T-helper 1 cell treated with Interleukin-12 subunit alpha and Interleukin-12 subunit beta and Interleukin-4 antibody, amounts not matched to agents 30 ng/mL and 1 ng/mL, for 36 hours (primary cell): ENCODE measurements around the gene POLR2E. TPM values are rescaled to one million over a fixed set of nuclear protein-coding genes. Genes with fewer than 3 reads are reported as not detected.
"Not testable (repeated sequence)": the region's sequence is repeated elsewhere in the genome, so short reads cannot be mapped to it uniquely, and the experiment has no call there.

Source experiments
- intact Hi-C: fragments of 100-400 bp; cut with micrococcal nuclease; formaldehyde crosslinking; loops from one replicate; pipeline ENCODE4 v1.15.1; 2024
- total RNA-seq: library from RNA; stranded (reverse); gene quantifications from 2 replicates; pipeline ENCODE4 v1.2.3, GENCODE V29; 2022

Gene POLR2E
- 155 and 170 TPM in 2 replicates for total RNA-seq

DNA sequence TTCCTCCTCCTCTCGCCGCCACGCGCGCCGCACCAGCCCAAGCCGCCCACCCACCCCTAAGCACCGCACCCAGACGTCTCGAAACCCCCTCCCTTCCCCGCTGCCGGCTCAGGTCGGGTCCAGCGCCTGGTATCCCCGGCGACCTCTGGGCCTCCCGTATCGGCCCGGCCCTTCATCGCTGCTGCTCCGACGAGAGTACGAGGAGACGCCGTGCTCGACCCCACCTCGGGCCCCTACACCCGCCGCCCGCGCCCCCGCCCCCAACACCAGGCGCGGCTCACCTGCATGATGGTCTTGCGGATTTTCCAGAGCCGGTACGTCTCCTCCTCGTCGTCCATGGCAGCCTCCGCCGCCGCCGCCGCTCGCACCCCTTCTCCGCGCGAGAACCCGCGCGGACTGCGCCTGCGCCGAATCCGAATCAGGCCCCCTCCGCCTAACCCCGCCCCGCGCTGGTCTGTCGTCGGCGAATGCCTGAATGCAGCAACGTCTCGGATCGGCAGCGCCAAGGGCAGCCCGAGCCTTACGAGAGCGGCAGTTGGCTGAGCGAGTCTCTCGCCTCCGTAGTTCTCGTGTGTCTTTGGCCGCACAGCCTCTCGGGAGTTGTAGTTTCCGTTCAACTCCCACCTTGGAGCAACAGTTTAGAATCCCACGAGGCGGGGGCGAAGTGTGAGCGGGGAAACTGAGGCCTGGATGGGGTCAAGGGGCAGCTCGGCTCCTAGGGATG is at the start of gene POLR2E:
Gene POLR2E, minus strand, starts transcription at position 398 of the 724 bp plus-strand sequence. Its CDS starts 60 bp downstream, at position 338.
- intact Hi-C loops, result loop anchor here (1.0 to 5.0 kb wide), 7 partner anchors 8 to 172 kb away; partner anchors contain the start of genes ABCA7, ARHGAP45, CIRBP and GPX4

DNA sequence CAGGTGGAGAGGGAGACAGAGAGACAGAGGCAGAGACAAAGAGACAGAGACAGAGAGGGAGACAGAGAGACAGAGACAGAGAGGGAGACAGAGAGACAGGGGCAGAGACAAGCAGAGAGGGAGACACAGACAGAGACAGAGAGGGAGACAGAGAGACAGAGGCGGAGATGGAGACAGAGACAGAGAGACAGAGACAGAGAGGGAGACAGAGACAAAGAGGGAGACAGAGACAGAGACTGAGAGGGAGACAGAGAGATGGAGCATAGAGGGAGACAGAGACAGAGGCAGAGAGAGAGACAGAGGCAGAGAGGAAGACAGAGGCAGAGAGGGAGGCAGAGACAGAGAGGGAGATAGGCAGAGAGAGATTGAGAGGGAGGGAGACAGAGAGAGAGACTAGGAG is 49.6 kb upstream of the POLR2E start:
- intact Hi-C loops, result no loop called here

DNA sequence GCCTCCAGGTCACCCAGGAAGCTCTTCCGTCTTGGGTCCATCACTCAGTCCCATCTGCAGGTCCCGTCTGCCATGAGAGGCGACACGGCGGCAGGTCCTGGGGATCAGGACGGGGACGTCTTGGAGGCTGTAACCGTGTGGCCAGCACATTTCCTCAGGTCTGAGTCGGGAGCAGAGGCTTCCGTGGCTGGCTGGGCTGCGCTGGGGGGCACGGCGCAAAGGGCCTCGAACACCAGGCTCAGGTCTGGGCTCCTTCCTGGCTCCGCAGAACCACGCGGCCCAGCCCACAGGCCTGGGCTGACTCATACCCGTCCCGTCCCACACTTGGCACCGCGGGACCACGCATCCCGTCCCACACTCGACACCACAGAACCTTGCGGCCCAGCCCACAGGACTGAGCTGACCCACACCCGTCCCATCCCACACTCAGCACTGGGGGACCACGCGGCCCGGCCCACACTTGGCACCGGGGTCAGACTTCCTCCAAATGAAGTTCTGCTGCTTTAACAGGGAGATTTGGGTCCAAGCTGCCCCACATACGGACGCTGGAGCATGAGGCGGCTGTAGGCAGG is 48.7 kb upstream of the POLR2E start:
- intact Hi-C loops, result no loop called here

DNA sequence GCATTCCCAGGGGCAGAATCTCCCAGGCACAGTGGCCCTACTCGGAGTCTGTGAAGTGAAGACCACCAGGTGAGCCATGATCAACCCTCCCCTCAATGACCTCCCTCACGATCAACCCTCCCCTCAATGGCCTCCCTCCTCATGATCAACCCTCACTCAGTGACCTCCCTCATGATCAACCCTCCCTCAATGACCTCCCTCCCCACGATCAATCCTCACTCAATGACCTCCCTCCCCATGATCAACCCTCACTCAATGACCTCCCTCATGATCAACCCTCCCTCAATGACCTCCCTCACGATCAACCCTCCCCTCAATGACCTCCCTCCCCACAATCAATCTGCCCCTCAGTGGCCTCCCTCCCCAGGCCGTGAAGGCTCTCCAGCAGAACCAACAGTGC is 46.8 kb upstream of the POLR2E start:
- intact Hi-C loops, result no loop called here

DNA sequence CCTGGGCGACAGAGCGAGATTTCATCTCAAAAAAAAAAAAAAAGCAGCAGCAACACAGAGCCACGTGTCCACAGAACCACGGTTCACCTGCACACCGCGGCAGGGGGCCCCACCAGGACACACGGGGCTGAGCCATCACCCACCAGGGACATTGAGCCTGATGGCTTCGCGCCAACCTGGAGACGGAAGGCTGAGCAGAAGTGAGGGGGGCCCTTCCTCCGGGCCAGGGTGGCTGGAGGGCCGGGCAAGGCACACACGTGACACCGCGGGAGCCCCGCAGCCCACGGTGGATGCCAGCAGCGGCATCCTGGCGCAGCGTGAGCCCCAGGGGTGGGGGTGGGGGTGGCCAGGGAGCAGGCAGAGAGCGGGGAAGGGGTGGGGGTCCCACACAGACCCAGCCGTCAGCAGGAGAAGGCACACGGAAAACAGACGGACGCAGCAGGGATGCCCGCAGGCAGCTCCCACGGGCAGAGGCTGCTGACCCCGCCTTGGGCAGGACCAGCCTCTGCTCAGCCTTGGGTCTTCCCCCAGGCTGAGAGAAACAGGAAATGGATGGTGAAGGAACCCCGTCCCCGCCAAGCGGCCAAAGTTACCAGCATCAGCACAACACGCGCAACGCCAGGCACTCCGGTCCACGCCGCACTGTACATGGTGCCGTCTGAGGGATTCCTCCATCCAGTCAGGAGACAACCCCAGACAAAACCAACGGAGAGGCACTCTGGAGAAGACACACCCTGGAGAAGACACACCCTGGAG is 45.3 kb upstream of the POLR2E start:
- intact Hi-C loops, result no loop called here

DNA sequence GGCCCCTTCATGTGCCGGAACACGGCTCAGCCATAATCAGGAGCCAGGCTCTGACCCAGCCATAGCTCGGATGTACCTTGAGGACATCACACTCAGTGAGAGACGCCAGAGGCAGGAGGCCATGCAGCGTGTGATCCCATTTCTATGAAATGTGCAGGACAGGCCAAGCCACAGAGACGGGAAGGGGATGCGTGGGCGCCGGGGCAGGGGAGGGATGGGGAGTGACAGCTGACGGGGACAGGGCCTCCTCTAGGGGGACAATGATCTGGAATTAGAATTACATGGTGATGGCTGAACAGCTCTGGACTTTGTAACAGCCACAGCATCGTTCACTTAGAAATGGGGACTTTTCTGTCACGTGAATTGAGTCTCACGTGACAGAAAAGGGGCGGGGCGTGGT is 44.0 kb upstream of the POLR2E start:
- intact Hi-C loops, result no loop called here

DNA sequence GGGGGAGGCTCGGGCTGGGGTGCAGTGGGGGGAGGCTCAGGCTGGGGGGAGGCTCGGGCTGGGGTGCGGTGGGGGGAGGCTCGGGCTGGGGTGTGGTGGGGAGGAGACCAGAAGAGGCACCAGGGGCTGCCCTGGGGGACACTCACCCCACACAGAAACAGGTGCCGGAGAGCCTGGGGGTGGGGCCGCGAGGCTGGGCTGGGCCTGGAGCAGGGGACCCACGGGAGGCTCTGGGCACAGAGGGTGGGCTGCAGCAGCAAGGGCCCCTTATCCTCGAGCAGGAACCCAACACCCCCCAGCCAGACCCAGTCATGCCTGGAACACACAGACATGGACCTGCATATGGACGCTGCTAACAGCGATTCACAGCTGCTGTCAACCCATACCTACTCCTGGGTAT is 42.9 kb upstream of the POLR2E start:
- intact Hi-C loops, result no loop called here

DNA sequence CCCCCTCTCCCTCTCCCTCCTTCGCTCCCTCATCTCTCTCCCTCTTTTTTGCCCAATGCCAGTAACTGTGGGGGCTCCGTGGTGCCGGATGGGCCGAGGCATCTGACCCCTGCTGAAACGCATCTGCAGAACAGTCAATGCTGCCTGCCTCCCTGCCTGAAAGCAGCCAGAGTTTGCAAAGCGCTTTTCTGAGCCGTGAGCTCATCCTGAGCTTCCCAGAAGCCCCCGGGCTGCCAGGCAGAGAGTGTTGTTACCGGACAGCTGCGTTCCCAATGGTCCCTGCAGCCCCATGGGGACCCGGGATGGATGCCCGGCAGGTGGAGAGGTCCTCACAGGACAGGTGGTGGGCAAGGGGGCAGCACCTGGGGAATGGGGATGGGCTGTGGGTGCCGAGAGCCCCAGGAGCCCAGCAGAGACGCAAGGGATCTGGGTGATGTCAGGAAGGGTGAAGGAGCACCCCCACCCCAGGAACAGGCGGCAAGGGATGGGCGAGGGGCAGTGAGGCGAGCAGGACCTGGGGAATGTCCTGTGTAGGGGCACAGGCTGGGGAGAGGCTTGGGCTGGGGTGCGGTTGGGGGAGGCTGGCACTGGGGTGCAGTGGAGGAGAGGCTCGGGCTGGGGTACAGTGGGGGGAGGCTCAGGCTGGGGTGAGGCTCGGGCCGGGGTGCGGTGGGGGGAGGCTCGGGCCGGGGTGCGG is 41.6 kb upstream of the POLR2E start:
- intact Hi-C loops, result no loop called here

DNA sequence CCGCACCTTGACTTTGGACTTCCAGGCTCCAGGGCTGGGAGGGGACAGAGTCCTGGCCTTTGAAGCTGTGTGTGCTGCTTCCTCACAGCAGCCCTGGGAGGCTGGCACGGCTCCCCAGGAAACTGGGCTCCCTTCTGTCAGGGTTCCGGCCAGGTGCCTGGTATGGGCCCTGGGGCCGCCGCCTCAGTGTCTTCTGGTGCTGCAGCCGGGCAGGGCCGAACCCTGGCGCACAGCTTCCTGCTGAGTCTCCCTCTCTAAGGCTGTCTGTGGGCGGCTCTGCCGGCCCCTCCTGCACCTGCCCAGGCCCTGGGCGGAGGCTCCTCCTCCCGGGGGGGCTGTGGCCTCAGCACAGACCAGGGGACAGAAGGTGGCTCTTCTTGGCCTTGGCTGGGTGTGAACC is 41.0 kb upstream of the POLR2E start:
- intact Hi-C loops, result no loop called here

DNA sequence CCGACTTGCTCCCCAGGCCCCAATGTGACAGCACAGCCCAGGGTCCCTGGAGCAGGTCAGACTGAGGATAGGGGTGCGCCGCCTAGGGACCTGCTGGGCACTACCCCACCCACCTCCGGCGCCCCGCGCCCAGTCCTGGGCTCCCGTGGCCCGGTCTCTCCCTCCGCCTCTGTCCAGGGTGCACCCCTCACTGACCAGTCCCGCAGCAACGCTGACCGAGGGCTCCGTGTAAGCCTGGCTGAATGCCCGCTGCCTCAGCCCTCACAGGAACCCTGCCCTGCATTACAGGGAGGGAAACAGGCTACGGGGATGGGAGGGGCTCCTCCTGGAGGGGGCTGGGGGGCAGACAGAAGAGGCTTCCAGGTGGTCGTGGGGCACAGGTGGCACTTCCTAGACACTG is 40.3 kb upstream of the POLR2E start:
- intact Hi-C loops, result no loop called here

DNA sequence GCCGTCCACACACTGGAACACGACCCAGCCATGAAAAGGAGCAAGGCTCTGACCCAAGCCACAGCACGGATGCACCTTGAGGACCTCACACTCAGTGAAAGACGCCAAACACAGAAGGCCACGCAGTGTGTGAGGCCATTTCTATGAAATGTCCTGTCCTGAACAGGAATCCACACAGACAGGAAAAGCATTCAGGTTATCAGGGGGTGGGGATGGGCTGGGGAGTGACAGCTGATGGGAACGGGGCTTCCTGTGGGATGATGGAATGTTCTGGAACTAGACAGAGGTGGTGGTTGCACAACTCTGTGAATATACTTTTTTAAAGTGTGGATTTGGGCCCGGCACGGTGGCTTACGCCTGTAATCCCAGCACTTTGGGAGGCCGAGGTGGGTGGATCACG is 39.3 kb upstream of the POLR2E start:
- intact Hi-C loops, result loop anchor here (5.0 kb wide), 2 partner anchors 58 to 248 kb away; partner anchors contain the start of gene NDUFS7

DNA sequence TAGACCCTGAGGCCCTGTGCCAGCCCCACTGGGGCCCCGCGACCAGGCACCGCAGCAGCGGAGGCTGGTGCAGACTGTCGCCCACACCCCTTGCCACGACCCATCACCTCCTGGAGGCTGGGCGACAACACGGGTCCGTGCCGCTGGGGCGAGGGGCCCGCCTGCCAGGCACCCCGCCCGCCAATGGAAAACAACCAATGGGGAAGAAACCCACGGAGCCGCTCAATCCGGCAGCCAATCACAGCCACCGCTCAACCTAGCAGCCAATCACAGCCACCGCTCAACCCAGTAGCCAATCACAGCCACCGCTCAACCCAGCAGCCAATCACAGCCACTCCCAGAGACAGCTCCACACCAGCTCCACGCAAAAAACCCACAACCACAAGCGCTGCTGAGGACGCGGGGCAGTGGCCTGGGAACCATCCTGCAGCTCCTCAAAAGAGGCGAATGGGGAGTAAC is 38.3 kb upstream of the POLR2E start:
- intact Hi-C loops, result loop anchor here (2.0 to 5.0 kb wide), 4 partner anchors 57 to 249 kb away; partner anchors contain the start of genes ATP5F1D and NDUFS7

DNA sequence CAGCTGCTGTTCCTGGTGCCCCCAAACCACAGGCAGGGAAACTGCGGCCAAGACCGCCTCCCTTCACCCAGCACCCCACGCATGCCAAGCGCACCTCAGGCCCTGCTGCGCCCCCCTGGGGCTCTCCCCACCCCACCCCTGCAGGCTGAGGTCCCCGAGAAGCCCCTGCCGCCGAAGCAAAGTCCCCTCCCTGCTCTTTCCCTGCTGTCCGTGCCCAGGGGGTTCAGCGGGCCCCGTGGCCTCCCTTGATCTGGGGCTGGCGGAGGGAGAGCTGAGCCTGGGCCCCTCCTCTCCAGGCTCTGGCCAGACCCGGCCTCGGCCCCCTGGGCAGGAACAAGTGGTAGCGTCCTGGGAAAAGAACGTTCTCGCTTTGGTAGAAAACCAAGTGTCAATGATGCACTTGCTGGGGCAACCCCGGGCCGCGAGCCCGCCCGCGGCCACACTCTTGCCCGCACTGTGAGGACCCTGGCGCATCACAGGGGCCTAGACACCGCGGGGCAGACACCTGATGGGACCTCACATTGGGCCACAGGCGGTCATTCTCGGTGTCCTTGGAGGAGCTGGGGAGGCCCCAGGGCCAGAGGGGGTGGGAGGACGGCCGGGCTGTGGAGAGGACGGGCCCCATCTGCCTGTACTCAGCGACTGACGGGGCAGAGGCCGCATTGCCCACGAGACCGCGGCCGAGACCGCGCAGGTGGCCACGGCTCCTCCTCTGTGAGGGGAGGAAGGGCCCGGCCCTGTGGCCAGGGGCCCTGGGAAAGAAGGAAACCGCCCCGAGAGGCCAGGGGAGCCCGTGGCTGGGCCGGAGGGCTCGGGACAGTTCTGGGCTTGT is 37.6 kb upstream of the POLR2E start:
- intact Hi-C loops, result loop anchor here (1.0 to 5.0 kb wide), 8 partner anchors 29 to 250 kb away; partner anchors contain the start of genes ATP5F1D, GPX4, NDUFS7 and RNU6-2

DNA sequence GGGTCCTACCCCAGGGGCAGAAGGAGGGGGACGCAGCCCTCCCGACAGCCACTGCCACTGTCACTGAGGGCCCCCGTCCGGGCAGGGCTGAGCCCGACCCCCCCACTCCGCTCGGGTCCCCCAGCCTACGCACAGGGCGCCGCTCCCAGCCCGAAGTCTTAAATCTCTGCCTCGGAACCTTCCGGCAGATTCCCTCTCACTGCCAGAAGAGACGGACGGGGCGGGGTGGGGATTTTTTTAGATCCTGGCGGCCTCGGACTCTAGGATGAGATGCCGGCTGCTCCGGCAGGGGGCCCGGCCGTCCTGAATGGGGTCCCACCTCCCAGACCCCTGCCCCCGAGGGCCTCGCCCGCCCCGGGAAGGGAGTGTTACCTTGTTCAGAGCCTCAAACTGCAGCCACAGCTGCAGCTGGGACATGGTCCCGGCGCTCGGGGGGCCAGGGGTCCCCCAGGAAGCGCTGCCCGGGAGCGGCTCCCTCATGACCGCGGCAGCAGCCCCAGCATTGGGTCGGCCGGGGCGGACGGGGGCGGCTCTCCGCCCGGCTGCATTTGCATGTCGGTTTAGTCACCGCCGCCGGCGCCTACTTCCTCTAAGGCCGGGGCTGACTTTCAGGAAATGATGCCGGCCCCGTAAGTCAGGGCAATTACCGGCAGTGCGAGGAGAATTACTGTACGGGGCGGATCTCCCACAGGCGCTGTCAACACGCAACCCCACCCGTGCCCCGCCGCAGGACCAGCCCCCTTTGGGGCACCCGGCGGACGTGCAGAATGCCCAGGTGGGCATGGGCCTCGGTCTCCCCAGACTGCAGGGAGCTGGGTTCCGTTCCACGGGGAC is 36.8 kb upstream of the POLR2E start:
- intact Hi-C loops, result loop anchor here (1.0 to 5.0 kb wide), 8 partner anchors 29 to 250 kb away; partner anchors contain the start of genes ATP5F1D, GPX4, NDUFS7 and RNU6-2

DNA sequence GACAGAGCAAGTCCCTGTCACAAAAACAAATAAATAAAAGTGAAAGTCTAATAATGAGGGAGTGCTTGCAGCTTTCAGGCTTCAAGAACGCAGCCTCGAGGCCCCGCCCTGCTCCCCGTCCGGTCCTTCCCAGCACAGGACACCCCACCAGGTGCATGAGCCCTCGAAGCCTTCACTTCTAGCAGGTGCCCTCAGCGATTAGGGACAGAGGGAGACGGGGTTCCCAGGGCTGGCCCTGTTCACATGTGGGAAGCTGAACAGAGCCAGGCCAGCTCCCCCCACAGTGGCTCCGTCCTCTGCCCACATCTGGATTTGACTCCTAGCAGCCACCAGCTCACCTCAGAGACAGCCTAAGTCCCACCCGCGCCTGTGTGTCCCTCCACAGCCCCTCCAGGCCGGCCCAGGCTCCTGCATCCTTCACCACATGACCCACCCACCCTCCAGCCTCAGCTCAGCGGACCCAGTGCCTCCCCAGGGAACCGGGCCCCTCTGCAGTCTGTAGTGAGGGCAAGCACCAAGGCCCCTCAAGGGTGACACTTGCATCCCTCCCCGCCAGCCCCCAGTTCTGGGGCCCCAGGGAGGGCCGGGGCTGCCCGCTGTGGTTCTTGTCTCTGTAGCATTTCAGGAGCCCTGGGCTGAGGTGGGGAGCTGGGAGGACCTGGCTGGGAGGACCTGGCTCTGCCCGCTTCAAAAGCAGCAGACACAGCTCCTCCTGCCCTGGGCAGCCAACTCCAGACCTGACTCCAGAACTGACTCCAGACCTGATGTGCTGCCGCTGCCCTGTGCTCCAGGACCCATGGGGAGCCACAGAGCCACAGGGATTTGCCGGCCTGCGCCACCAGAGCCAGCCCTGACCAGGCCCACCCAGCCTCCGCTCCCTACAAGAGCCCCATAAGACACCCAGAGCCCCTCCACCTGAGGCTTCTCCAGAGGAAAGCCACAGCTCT is 35.9 kb upstream of the POLR2E start:
- intact Hi-C loops, result loop anchor here (5.0 kb wide), 2 partner anchors 61 to 251 kb away; partner anchors contain the start of gene NDUFS7

DNA sequence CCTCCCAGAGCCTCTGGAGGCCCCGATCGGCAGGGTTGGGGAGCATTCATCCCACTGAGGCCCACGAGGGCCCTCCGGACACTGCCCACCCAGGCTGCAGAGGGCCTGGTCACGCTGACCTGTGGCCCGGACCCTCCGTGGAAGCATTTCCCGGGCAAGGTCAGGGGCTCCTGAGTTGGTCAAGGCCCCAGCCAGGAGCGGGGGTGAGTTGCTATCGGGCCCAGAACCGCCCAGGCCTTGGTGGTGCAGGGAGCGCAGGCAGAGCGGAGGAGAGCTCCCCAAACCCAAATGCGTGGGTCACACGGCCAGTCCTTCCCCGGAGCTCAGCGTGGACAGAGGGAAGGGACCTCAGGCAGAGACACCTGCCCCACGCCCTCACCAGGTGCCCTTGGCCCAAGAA is 34.4 kb upstream of the POLR2E start:
- intact Hi-C loops, result no loop called here

DNA sequence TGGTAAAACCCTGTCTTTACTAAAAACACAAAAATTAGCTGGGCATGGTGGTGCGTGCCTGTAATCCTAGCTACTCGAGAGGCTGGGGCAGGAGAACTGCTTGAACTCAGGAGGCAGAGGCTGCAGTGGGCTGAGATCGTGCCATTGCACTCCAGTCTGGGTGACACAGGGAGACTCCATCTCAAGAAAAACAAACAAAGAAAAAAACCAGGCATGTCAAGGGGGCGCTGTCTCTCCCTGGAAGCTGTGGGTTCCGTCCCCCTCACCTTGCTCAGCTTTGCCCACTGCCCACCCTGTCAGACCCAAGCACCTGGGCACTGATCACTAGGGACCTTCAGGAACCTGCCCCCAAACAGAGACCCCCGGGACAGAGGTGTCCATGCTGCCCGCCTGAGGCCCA is 33.9 kb upstream of the POLR2E start:
- intact Hi-C loops, result not testable (repeated sequence)

DNA sequence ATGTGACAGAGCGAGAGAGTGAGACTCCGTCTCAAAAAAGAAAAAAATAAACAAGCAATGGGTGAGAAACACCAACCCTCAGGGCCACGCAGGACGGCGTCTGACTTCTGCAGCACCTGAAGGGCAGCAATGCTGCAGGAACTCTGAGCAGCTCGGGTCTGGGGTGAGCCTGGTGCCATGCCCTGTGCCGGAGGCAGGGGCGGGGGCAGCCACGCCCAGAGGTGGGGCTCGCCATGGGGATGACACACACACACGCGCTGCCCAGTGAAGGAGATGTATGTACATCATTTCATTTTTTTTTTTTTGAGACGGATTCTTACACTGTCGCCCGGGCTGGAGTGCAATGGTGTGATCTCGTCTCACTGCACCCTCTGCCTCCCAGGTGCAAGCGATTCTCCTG is 32.9 kb upstream of the POLR2E start:
- intact Hi-C loops, result no loop called here
